ENCODE data around the gene GMEB2. TPM values are rescaled to one million over a fixed set of nuclear protein-coding genes. Genes with fewer than 3 reads are reported as not detected.
"Not testable (repeated sequence)": the region's sequence is repeated elsewhere in the genome, so short reads cannot be mapped to it uniquely, and the experiment has no call there.

The GMEB2 gene
- total and polyA plus RNA-seq, 11 donors = 4.3 to 10.0 (median 6.1) TPM

- no peak for ATAC-seq
- no peak overlapping the region for H3K27ac ChIP-seq
- TF ChIP-seq, protein P1, sequence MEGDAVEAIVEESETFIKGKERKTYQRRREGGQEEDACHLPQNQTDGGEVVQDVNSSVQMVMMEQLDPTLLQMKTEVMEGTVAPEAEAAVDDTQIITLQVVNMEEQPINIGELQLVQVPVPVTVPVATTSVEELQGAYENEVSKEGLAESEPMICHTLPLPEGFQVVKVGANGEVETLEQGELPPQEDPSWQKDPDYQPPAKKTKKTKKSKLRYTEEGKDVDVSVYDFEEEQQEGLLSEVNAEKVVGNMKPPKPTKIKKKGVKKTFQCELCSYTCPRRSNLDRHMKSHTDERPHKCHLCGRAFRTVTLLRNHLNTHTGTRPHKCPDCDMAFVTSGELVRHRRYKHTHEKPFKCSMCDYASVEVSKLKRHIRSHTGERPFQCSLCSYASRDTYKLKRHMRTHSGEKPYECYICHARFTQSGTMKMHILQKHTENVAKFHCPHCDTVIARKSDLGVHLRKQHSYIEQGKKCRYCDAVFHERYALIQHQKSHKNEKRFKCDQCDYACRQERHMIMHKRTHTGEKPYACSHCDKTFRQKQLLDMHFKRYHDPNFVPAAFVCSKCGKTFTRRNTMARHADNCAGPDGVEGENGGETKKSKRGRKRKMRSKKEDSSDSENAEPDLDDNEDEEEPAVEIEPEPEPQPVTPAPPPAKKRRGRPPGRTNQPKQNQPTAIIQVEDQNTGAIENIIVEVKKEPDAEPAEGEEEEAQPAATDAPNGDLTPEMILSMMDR (IDR thresholded peaks at IDR 0.05) = no peak
- no peak for TF ChIP-seq POLR2A (IDR thresholded peaks at IDR 0.05)
- no peaks in the 10 kb centered on the region for H3K4me1 ChIP-seq
- intact Hi-C loops (cut with DNase I) = loop anchor here in 1 of 10 donors (10.0 kb wide), 1 partner anchor 62 kb away; the partner anchor contains the start of genes LIME1 and SLC2A4RG
- WGBS, 4 donors = 93 to 100% (median 96%) methylated on average over 3 to 10 of the region's 10 CpGs
- H3K36me3 ChIP-seq = peaks cover 0 to 67% (median 54%) of the 10 kb centered on the region in 9 donors
- H3K4me3 ChIP-seq = no peak overlapping the region
- H3K9me3 ChIP-seq = no peaks in the 10 kb centered on the region
- H3K27me3 ChIP-seq = no peaks in the 10 kb centered on the region
- DNase-seq = peak in 1 of 5 donors; percentile 46
Measured at GRCh38 chr20:63672666-63673065, 45.8 kb upstream of the GMEB2 start.

GRCh38 chr20:63671695-63672094, 44.8 kb upstream of the GMEB2 start:
- intact Hi-C loops (cut with DNase I) = loop anchor here in 1 of 10 donors (10.0 kb wide), 1 partner anchor 63 kb away; the partner anchor contains the start of genes LIME1 and SLC2A4RG
- H3K27ac ChIP-seq, H3K27me3 ChIP-seq, H3K9me3 ChIP-seq, DNase-seq, H3K4me3 ChIP-seq, H3K4me1 ChIP-seq, ATAC-seq: not testable (repeated sequence)
- H3K36me3 ChIP-seq = peaks cover 0 to 70% (median 62%) of the 10 kb centered on the region in 9 donors
- WGBS, 4 donors = 93 to 97% (median 96%) methylated on average over 12 of the region's 12 CpGs

- Histone ChIP-seq H3K27ac (no peak overlapping the region), H3K9me3 (no peaks in the 10 kb centered on the region), H3K4me1 (no peaks in the 10 kb centered on the region), H3K27me3 (no peaks in the 10 kb centered on the region), H3K36me3 (peaks cover 0 to 66% (median 50%) of the 10 kb centered on the region in 9 donors), H3K4me3 (no peak overlapping the region)
- TF ChIP-seq POLR2A (IDR thresholded peaks at IDR 0.05) = no peak
- TF ChIP-seq, protein P1 (IDR thresholded peaks at IDR 0.05) = no peak
- ATAC-seq = no peak
- WGBS, 4 donors = 91 to 98% (median 96%) methylated on average over 11 of the region's 11 CpGs
- no peak for DNase-seq
- intact Hi-C loops (cut with DNase I) = no loop called here
Measured at GRCh38 chr20:63668351-63668750, 41.5 kb upstream of the GMEB2 start.

GRCh38 chr20:63667858-63668257, 41.0 kb upstream of the GMEB2 start:
- Histone ChIP-seq H3K27ac (no peak overlapping the region), H3K36me3 (peaks cover 0 to 71% (median 49%) of the 10 kb centered on the region in 9 donors), H3K4me1 (no peaks in the 10 kb centered on the region), H3K4me3 (no peak overlapping the region), H3K27me3 (no peaks in the 10 kb centered on the region), H3K9me3 (no peaks in the 10 kb centered on the region)
- DNase-seq (no peak), ATAC-seq (no peak)
- 92 to 94% (median 93%) methylated on average over 16 of the region's 16 CpGs for WGBS, 4 donors
- TF ChIP-seq, protein P1 (IDR thresholded peaks at IDR 0.05) = no peak
- TF ChIP-seq POLR2A (IDR thresholded peaks at IDR 0.05) = no peak
- intact Hi-C loops (cut with DNase I) = no loop called here

GRCh38 chr20:63665708-63666107, 38.8 kb upstream of the GMEB2 start:
- Histone ChIP-seq H3K36me3 (peaks cover 0 to 82% (median 60%) of the 10 kb centered on the region in 9 donors), H3K9me3 (no peaks in the 10 kb centered on the region), H3K27ac (no peak overlapping the region), H3K27me3 (no peaks in the 10 kb centered on the region), H3K4me1 (no peaks in the 10 kb centered on the region), H3K4me3 (no peak overlapping the region)
- DNase-seq (no peak), ATAC-seq (no peak)
- TF ChIP-seq, protein P1 (IDR thresholded peaks at IDR 0.05) = no peak
- TF ChIP-seq POLR2A (IDR thresholded peaks at IDR 0.05) = no peak
- 91 to 97% (median 93%) methylated on average over 11 to 14 of the region's 14 CpGs for WGBS, 4 donors
- intact Hi-C loops (cut with DNase I) = no loop called here
